ENCODE results near the gene OGFOD1.

OGFOD1 gene

DNA sequence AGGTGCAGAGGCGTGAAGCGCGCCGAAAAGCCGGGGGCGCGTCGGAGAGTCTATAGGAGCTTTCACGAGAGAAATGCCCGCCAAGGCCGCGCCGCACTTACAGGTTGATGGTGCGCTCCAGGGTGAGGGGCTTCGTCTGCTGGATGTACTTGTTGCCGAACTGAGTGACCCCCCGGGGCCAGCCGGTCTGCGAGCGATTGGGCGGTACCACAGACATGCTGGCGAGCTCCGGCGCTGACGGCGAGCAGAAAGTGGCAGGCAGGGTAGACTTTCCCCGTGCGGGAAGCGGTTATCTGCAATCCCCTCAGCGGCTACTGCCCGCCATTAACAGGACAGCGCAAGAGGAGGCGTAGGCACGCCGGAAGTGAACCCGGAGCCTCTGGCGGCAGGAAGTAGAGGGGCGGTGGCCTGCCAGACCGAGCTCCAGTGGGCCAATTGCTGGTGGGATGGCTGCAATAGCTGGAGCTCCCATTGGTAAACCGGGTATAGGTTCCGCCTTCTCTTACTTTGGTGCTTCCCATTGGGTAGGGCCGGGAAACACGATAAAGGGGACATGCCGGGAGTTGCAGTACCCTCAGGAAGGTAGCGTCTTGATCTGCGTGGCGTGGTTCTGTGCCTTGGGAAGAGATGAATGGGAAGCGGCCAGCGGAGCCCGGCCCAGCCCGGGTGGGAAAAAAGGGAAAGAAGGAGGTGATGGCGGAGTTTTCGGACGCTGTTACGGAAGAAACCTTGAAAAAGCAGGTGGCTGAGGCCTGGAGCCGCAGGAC is at the start of gene OGFOD1, which contains the start of gene NUDT21:
Gene OGFOD1, plus strand, starts transcription at position 569 of the 767 bp plus-strand sequence. Its CDS starts 59 bp downstream, at position 628.
Gene NUDT21, minus strand, starts transcription at position 347 of the 767 bp plus-strand sequence. Its CDS starts 130 bp downstream, at position 217.
- DNase-seq: peak; percentile 89

DNA sequence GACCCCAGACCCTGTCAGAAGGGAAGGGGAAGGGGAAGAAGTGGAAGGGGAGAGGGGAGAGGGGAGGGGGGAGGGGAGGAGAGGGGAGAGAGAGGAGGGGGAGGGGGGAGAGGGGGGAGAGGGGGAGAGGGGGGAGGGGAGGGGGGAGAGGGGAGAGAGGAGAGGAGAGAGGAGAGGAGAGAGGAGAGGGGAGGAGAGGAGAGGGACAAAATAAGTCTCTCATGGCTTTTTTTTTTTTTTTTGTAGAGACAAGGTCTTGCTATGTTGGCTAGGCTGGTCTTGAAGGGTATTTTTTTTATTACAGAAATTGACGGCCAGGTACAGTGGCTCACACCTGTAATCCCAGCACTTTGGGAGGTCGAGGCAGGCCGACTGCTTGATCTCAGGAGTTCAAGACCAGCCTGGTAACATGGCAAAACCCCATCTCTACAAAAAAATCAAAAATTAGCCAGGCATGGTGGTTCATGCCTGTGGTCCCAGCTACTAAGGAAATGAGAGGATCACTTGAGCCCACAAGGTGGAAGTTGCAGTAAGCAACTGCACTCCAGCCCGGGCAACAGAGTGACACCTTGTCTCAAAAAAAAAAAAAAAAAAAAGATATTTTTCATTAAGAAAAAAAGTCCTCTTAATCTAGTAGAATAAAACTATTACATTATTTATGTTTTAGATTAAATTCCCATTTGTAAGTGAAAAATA is 45.2 kb upstream of the OGFOD1 start:
- DNase-seq: no peak

DNA sequence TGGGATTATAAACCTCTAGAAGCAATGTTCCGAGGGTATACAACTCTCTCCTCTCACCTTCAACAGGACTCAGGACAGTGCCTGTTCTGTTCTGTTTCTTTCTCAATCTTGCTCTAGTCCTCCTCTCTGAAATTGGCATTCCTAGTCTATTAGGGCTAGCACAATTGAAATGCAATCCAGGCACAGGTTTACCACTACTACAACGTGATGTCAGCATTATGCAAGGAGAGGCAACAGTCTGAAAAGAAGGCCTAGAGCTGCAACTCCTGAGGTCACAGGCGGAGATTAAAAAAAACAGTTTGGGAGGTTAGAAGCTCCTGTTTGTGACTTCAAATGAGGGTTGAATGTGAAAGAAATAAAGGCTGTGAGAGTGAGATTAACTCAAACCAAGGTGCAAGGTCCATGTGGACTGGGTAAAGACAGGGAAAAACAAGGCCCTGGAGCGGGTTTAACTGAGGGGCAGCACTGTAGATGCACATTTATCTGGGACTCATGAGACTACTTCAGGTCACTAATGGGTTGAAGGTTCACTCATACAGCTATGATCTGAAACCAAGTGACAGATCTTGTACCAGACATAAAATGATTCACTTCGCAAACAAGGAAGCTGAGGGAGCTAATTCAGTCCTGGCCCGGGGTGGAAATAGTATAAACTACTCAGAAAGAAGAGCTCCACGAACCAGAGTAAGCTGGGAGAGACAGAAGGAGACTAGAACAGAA is 42.8 kb upstream of the OGFOD1 start:
- DNase-seq: no peak

DNA sequence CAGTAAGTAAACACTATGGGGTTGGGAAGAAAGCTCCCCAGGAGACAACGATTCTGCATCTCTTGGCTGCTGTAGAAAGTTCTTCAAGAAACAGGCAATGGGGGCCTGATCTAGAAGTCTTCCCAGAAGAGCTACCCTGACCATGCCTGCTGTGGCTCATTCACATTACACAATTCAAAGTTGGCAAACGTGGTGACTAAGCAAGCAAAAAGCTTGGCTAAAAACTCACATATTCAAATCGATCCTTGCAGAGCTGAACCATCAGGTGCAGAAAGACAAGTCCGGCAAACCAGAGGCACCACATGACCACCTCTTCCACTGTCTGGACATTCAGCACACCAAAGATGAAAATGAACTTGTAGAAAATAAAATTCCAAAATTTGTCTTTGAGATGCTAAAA is 42.2 kb upstream of the OGFOD1 start:
- DNase-seq: no peak

DNA sequence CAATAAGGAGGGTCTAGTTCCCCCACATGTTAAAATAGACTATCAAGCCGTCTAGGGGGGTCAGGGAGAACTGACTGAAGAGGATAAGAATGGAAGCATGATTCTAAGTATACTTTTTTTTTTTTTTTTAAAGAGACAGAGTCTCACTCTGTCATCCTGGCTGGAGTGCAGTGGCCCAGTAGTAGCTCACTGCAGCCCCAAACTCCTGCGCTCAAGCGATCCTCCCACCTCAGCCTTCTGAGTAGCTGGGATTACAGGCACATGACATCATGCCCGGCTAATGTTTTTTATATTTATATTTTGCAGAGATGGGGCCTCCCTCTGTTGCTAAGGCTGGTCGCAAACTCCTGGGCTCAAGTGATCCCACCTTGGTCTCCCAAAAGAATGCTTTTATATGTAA is 40.2 kb upstream of the OGFOD1 start:
- no peak for DNase-seq

DNA sequence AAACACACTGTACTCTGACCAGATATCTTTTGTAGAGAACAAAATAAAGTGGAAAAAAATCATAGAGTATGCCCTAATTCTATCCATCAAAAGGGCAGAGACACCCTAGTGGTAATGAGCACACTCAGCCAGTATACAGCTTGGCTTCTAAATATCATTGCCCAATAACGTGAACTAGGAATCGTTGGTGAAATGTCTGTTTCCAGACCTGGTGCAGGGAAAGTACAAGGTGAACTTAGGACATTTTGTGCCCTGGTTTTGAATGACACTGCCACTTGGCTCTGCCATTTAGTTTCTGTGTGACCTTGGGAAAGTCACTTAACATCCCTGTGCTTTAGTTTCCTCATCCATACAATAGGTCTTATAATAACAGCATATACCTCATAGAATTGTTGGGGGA is 39.7 kb upstream of the OGFOD1 start:
- DNase-seq: no peak

DNA sequence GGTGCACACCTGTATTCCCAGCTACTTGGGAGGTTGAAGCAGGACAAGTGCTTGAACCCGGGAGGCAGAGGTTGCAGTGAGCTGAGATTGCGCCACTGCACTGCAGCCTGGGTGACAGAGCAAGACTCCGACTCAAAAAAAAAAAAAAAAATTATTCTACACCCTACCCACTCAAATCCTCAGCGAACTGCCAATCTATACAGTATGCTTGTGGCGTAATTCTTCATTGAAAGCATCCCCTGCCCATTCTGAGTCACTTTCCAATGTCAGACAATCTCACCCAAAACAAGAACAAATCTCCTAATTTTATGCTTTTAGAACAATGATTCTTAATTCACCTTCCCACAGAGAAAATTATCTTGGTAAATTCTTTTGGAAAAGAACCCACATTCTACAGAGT is 38.0 kb upstream of the OGFOD1 start:
- DNase-seq: no peak

DNA sequence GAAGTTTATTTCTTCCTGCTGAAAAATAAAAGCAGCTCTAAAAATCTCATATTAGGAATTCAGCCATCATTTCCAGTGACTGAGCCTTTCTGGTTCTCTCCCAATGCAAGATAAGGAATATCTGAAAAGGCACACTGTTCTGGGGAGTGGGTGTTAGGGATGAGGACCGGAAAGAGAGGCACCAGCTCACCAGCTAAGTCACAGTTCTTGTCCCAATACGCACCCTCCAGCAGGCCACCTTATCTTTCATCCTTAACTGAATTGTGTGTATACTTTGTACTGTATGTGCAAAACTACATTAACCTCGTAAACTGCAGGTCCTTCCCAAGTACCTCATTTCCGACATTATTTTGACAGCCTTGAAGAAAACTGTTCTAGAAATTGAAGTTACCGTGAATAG is 37.0 kb upstream of the OGFOD1 start:
- no peak for DNase-seq

DNA sequence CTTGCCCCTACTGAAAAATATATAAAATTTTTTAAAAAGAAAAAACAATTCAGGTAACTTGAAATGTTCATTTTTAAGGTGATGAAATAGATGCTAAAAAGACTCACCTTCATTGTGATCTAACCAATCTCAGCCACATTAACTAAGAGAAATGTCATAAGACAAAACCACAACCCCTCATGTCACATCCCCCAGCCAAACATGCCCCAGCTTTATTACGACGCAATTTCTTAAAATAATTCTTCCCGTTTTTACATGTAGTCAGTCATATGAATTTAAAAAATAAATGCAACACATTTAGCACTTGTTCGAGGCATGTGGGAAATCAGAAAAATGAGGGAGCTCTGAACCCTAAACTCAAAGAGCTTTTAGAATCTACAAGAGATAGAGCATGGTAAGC is 35.5 kb upstream of the OGFOD1 start:
- no peak for DNase-seq

DNA sequence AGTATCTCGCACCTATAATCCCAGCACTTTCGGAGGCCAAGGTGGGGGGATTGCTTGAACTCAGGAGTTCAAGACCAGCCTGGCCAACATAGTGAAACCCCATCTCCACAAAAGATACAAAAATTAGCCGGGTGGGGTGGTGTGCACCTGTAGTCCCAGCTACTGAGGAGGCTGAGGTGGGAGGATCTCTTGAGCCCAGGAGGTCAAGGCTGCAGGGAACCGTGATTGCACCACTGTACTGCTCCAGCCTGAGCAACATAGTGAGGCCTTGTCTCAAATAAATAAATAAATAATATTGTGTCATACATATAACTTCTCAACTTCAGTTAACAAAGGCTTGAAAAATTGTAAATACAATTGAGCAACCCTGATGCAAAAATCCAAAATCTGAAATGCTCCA is 34.2 kb upstream of the OGFOD1 start:
- DNase-seq: no peak

DNA sequence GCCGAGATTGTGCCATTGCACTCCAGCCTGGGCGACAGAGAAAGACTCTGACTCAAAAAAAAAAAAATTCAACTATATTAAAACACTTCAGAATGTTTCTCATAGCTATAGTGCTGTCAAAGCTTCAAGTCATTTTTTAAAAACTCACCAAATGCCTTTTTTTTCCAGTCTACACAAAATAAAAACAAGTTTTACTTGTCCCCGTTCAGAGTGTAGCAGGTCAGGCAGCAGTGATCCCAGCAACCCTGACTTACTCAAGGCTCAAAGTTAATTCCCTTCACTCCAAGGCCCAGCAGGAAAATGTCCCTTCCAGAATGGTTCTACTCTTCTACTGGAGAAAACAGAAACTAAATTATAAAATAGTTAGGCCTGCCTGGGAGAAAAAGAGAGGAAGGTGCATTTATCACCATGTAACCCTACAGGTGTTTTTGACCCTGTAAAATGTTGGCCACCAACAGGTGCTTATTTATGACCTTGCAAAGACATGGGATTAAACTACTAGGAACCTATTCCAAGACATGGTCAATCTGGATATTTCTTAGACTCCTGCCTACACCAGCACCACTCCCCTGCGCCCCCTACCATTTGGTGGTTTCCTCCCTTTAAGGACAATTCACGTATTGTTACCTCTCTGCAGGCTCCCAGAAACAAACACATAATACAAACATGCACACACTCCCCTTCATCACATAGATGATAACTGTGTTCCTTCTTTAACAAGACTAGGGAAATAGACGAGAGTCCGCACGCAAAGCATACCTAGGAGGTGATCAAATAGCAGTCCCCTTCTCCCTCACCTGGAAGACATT is 31.4 kb upstream of the OGFOD1 start:
- DNase-seq: no peak

DNA sequence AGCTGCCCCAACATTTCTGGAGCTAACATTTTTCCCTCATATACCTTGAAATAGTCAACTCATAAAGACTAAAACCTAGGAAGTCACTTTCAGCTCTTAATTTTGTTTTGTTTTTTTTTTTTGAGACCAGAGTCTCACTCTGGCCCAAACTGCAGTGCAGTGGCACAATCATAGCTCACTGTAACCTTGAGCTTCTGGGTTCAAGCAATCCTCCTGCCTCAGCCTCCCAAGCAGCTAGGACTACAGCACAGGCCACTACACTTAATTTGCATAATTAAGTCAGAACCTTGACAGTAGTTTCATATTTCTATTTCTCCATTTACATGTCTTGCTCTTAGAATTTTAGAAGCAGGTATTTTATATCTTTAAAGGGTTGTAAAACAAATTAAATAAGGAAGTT is 30.7 kb upstream of the OGFOD1 start:
- no peak for DNase-seq

DNA sequence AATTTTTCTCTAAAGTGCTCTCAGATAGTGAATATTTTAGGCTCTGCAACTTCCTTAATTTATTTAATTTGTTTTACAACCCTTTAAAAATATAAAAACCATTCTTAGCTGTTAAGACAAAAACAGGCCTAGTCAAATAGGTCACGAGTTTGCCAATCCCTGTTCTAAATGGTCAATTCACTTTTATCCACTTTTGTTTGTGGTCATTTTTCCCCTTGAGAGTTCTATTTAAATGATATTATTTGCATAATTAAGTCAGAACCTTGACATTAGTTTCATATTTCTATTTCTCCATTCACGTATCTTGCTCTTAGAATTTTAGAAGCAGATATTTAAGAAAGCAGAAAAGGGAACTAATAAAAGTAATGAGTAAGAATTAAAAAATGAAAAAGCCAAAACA is 30.0 kb upstream of the OGFOD1 start:
- no peak for DNase-seq

DNA sequence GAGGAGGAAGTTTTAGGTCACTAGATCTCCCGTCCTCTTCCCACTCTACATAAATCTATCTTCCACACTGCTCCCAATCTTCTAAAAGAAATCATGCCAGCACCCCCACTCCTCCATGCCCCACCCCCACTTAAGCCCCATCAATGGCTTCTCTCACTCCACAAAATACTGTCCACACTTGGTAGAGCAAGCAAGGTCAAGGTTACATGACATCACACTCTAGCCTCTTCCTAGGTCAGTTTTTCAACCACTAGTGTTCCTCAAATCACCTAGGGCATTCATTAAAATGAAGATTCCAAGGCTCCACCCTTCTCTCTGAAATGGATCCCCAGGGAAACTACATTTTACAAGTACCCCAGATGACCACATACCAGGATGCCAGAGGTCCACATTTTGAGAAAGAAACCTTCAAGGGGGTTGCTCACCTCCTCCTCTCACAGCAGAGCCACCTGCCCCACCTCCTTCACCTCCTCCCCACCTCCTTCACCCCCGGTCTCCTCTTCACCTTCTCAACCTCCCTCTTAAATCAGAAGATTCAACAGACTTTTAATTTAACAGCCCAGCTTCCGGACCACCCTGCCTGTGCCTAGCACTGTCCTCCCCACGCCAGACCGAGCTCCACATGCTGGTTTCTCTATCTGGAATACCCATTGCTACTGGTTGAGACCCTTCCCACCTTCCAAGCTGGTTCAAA is 29.2 kb upstream of the OGFOD1 start:
- no peak for DNase-seq

DNA sequence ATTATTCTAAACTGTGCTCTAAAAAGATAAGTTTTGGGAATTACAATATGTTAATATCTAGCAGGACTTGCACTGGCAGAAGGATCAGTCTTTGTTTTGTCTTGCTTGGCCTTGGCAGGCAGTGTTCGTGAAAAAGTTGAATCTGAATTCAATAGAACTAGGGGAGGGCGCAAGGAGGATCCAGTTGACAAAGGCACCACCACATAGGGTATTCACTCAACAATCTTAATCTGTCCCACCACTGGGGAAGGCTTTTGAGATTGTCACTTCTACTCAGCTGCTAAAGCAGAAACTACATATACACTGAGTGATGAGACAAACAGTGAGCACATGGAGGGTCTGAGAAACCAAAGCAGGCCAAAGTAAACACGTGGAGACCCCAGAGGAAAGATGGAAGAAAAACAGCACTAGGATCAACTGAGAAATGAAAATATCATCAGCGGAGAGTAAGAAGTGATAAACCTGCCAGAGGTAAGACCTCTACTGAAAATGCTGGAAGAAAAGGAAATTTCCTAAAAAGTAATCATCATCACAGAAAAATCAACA is 28.4 kb upstream of the OGFOD1 start:
- DNase-seq: no peak

DNA sequence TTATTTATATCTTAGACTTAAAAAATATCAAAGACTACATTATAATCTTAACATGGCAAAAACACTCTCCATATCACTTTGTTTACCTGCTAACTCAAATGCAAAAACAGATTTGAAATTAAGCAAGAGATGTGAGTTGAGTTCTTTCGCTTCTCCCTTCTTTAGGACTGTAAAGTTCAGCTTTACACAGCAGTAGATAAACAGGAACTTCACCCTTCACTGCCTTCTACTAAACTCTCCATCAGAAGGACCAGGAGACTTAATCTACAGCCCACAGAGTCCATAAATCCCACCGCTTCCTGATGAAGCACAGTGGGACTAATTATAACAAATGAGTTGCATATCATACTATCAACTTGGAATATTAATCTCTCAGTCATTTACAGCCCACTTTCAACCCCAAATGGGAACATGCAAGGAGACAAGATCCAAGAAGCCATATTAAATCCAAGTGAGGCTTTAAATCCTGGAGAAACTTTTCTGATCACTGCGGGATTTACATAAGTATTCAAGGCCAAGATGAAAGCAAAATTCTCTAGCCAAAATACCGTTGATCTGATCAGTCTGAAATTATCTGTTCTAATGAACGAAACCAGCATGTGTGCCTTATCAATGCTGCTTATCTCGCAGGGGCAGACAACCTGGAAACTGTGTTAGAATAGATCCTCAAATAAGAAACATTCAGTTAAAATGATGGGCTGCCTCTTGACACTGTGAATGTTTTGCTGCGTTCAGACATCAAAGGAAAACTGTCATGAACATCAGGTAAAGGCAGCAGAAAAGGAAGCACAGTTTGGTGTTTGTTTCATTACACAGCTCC is 27.6 kb upstream of the OGFOD1 start:
- DNase-seq: no peak

DNA sequence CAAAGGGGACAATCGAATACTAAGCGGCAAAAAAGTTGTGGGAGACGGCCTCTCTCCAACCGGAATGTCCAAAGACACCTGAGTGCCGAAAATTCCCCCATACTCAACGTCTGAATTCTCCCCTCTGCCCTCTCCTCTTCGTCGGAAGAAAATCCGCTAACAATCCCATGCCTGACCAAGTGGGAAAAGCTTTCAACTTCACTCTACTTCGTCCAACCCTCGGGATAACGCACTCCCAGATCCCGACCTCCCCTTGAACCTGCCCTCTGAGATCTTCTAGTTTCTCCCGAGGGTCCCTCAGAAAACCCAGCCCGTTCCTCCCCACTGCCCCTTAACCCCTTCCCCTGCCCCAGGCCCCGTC is 27.0 kb upstream of the OGFOD1 start:
- no peak for DNase-seq

DNA sequence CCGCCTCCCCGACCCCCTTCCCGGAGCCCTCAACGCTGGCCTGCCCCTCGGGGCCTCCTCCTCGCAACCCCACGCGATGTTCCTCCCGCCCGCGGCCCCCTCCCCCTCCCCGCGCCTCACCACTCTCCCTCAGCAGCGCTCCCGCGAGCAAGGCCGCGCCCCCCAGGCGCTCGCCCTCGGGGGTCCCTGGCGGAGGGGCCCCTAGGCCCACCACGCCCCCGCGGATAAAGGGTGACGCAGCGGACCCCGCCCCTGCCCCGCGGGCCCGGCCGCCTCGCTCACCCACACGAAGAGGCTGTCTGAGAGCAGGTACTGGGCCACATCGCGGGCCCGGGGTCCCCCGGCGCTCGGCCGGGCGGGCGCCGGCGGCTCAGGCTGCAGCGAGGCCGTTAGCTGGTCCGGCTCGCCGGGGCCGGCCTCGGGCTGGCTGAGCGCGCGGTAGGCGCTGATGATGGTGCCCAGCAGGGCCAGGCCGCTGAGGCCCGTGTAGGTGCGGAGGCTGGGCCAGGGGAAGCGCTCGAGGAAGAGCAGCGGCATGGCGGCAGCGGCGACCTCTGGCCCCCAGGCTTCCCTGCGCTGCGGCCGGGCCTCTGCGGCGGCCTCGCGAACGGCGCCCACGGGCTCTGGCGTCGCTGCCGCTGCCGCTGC is 26.4 kb upstream of the OGFOD1 start:
- no peak for DNase-seq

DNA sequence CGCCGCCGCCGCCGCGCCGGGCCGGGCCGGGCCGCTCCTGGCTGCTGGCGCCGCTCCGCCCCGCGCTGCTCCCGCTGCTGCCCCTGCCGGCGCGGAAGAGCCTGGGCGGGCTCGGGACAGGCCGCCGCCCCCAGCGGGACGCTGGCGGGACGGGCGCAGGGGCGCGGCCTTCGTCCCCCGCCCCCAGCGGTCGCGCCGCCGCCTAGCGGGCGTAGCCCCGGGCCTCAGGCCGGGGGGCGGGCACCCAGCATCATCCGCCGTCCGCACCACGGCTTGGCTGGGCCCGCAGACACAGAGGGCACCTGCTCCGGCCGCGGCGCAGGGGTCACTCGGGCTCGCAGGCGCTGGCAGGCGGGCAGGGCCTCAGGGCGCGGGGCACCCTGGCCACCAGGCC is 25.9 kb upstream of the OGFOD1 start, which contains the start of gene AMFR:
Gene AMFR, minus strand, starts transcription at position 107 of the 394 bp plus-strand sequence. CDS start 218 bp downstream, outside the sequence.
- no peak for DNase-seq

DNA sequence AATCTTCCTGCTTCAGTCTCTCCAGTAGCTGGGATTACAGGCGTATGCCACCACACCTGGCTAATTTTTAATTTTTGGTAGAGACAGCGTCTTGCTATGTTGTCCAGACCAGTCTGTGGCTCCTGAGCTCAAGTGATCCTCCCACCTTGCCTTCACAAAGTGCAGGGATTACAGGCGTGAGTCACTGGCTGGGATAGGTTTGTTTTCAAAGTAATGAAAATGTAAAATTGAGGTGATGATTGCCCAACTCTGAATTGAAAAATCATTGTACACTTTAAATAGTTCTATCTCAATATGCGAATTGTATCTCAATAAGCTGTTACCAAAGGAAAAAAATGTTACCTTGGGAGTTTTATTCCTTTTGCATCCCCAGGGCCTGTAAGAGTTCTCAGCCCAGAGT is 24.8 kb upstream of the OGFOD1 start:
- no peak for DNase-seq

DNA sequence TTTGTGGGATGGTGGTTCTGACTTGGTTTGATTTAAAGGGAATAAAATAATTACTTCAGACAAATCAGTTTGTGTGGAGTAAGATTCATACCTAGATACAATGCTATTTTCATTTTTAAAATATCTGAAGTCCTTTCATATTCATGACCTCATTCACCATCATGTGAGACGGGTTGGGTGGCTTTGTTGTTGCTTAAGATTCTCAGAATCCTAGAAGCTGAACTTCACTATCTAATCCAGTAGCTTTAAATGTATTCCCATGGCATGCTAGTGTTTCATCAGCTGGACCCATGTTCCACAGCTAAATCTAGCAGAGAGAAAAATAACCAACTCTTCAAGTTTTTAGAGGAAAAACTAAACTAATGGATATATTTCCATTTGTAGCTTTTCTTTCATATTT is 23.3 kb upstream of the OGFOD1 start:
- DNase-seq: no peak
